Epithelial cell of esophagus (primary cell): Measurements from ENCODE around the gene NRXN2.

ENCODE experiments used
- DNase-seq: peaks from one replicate; pipeline ENCODE4 v3.0.0; 2010; ENCODE audit warnings: low read depth
- H3K4me3 ChIP-seq: 2 replicates; pipeline ENCODE4 v1.5.1; 2011; ENCODE audit warnings: mild to moderate bottlenecking, low read length, control low read depth
- CTCF ChIP-seq: IDR thresholded peaks from 2 replicates; pipeline ENCODE4 v1.5.1; 2011; ENCODE audit warnings: low read depth, mild to moderate bottlenecking, low read length, control low read depth, inconsistent platforms; ENCODE audit not compliant: insufficient read depth; ENCODE audit errors: missing control alignments

The NRXN2 gene

GRCh38 chr11:64753380-64754123, 30.6 kb upstream of the NRXN2 start:
- H3K4me3 ChIP-seq: no peak overlapping the region
- TF ChIP-seq CTCF: no peak
- DNase-seq: no peak

GRCh38 chr11:64753019-64753379, 30.0 kb upstream of the NRXN2 start:
- no peak overlapping the region for H3K4me3 ChIP-seq
- TF ChIP-seq CTCF: no peak
- no peak for DNase-seq

- no peak overlapping the region for H3K4me3 ChIP-seq
- no peak for DNase-seq
- TF ChIP-seq CTCF: no peak
Observed at GRCh38 chr11:64752175-64752970, 29.4 kb upstream of the NRXN2 start.

- no peak for DNase-seq
- H3K4me3 ChIP-seq: no peak overlapping the region
- no peak for TF ChIP-seq CTCF
Observed at GRCh38 chr11:64751580-64751979, 28.6 kb upstream of the NRXN2 start.

- no peak overlapping the region for H3K4me3 ChIP-seq
- no peak for TF ChIP-seq CTCF
- DNase-seq: no peak
Observed at GRCh38 chr11:64751136-64751535, 28.1 kb upstream of the NRXN2 start.

- H3K4me3 ChIP-seq: no peak overlapping the region
- no peak for TF ChIP-seq CTCF
- no peak for DNase-seq
Observed at GRCh38 chr11:64750361-64751054, 27.5 kb upstream of the NRXN2 start.
